ENCODE results near the gene NRARP.
"Not testable (repeated sequence)": the region's sequence is repeated elsewhere in the genome, so short reads cannot be mapped to it uniquely, and the experiment has no call there.

Gene NRARP

DNA sequence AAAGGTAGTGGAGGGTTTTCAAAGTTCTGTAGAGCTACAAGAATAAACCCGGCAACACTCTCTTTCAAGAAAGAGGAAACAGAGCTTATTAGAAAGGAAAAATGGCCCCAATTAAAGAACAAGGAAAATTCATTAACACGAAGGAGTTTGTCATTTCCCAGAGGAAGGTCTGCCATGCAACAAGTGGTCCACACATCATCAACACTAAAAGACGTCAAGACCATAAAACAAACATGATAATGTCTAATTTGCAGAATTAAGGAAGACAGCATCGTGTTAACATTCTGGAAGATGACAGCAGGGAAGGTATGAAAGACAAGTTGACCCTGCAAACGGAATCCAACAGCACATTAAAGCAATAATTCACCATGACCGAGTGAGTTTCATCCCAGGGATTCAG is 28.6 kb upstream of the NRARP start:
- TF ChIP-seq, protein P1, sequence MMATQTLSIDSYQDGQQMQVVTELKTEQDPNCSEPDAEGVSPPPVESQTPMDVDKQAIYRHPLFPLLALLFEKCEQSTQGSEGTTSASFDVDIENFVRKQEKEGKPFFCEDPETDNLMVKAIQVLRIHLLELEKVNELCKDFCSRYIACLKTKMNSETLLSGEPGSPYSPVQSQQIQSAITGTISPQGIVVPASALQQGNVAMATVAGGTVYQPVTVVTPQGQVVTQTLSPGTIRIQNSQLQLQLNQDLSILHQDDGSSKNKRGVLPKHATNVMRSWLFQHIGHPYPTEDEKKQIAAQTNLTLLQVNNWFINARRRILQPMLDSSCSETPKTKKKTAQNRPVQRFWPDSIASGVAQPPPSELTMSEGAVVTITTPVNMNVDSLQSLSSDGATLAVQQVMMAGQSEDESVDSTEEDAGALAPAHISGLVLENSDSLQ (IDR thresholded peaks at IDR 0.05): no peak
- TF ChIP-seq HDGF (IDR thresholded peaks at IDR 0.05; ENCODE audit: borderline replicate concordance) (no peak), FOXA1 (IDR thresholded peaks at IDR 0.05) (no peak), FOXM1 (IDR thresholded peaks at IDR 0.05; ENCODE audit: borderline replicate concordance) (no peak), TARDBP (IDR thresholded peaks at IDR 0.05) (no peak)
- DNase-seq (ENCODE audit: extremely low spot score): no peak
- ChIA-PET CTCF (no interaction called here), POLR2A (interaction anchor here (1.6 kb wide), 1 partner anchor 29 kb away, joined by 4 read pairs; the partner anchor contains the start of gene NRARP)

DNA sequence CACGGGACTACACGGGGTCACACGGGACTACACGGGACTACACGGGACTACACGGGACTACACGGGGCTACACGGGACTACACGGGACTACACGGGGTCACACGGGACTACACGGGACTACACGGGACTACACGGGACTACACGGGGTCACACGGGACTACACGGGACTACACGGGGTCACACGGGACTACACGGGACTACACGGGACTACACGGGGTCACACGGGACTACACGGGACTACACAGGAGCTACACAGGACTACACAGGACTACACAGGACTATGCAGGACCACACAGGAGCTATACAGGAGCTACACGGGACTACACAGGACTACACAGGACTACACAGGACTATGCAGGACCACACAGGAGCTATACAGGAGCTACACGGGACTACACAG is 27.5 kb upstream of the NRARP start:
- POLR2A ChIA-PET; DNase-seq (ENCODE audit: extremely low spot score); CTCF ChIA-PET: not testable (repeated sequence)

DNA sequence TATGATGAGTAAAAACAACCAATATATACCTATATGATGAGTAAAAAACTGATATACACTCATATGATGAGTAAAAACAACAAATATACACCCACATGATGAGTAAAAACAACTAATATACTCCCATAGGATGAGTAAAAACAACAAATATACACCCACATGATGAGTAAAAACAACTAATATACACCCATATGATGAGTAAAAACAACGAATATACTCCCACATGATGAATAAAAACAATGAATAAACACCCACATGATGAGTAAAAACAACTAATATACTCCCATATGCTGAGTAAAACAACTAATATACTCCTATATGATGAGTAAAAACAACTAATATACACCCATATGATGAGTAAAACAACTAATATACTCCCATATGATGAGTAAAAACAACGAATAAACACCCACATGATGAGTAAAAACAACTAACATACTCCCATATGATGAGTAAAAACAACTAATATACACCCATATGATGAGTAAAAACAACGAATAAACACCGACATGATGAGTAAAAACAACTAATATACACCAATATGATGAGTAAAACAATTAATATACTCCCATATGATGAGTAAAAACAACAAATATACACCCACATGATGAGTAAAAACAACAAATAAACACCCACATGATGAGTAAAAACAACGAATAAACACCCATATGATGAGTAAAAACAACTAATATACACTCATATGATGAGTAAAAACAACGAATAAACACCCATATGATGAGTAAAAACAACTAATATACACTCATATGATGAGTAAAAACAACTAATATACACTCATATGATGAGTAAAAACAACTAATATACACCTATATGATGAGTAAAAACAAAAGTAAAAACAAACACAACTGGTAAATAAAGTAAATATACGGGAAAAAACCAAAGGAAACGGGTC is 25.8 kb upstream of the NRARP start:
- CTCF ChIA-PET: interaction anchor here (0.7 kb wide), 2 partner anchors 15 to 163 kb away, joined by 5 read pairs; no protein-coding TSS in a partner anchor
- DNase-seq (ENCODE audit: extremely low spot score); POLR2A ChIA-PET: not testable (repeated sequence)

DNA sequence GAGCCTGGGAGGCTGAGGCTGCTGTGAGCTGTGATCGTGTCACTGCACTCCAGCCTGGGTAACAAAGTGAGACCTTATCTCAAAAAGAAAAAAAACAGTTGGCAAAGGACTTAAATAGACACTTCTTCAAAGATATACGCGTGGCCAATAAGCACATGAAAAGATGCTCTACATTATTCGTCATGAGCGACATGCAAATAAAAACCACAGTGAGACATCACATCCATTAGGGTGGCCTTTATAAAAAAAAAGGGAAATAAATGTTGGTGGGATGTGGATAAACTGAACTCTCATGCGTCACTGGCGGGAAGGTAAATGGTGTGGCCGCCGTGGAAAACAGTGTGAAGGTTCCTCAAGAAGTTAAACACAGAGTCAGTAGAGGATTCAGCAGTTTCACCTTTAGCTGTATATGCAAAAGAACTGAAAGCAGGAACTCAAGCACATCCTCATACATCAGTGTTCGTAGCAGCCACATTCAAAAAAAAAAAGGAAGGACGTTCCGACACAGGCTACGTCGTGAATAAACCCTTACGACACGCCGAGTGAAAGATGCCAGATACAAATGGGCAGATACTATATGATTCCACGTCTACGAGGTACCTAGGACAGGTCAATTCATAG is 24.5 kb upstream of the NRARP start:
- TF ChIP-seq BHLHE40 (IDR thresholded peaks at IDR 0.05; ENCODE audit: borderline replicate concordance) (no peak), CTBP1 (IDR thresholded peaks at IDR 0.05; ENCODE audit: borderline replicate concordance) (no peak), ZNF384 (IDR thresholded peaks at IDR 0.05) (no peak), FOXK2 (IDR thresholded peaks at IDR 0.05) (no peak), L3MBTL2 (conservative IDR thresholded peaks at IDR 0.05) (no peak)
- POLR2A ChIA-PET: no interaction called here
- DNase-seq (ENCODE audit: extremely low spot score): no peak
- CTCF ChIA-PET: no interaction called here

DNA sequence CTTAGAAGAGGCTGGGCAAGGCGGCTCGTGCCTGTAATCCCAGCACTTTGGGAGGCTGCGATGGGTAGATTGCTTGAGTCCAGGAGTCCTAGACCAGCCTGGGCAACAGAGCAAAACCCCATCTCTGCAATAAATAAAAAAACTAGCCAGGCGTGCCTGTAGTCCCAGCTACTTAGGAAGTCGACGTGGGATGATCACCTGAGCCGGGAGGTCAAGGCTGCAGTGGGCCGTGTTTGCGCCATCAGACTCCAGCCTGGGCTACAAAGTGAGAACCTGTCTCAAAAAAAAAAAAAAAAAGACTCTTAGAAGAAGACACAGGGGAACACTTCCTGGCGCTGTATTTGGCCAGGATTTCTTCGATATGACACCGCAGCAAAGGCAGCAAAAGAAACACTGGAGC is 23.7 kb upstream of the NRARP start:
- no peak for DNase-seq (ENCODE audit: extremely low spot score)
- ChIA-PET CTCF (no interaction called here), POLR2A (no interaction called here)
- TF ChIP-seq LEF1 (IDR thresholded peaks at IDR 0.05; ENCODE audit: borderline replicate concordance): no peak
- TF ChIP-seq NFRKB (IDR thresholded peaks at IDR 0.05): no peak
- no peak for TF ChIP-seq ZNF384 (IDR thresholded peaks at IDR 0.05)
- no peak for TF ChIP-seq SP1 (IDR thresholded peaks at IDR 0.05)
- no peak for TF ChIP-seq HDGF (IDR thresholded peaks at IDR 0.05; ENCODE audit: borderline replicate concordance)
- TF ChIP-seq FOXA1 (IDR thresholded peaks at IDR 0.05): no peak
- no peak for TF ChIP-seq CTBP1 (IDR thresholded peaks at IDR 0.05; ENCODE audit: borderline replicate concordance)
- no peak for TF ChIP-seq FOXM1 (IDR thresholded peaks at IDR 0.05; ENCODE audit: borderline replicate concordance)
- no peak for TF ChIP-seq SUZ12 (IDR thresholded peaks at IDR 0.05)
- TF ChIP-seq FOXK2 (IDR thresholded peaks at IDR 0.05): no peak
- TF ChIP-seq BHLHE40 (IDR thresholded peaks at IDR 0.05; ENCODE audit: borderline replicate concordance): no peak
- TF ChIP-seq, protein P1 (IDR thresholded peaks at IDR 0.05): no peak
- no peak for TF ChIP-seq L3MBTL2 (conservative IDR thresholded peaks at IDR 0.05)
- TF ChIP-seq TARDBP (IDR thresholded peaks at IDR 0.05): no peak
- TF ChIP-seq ARNT (IDR thresholded peaks at IDR 0.05): no peak
- TF ChIP-seq ELF4 (IDR thresholded peaks at IDR 0.05): no peak

DNA sequence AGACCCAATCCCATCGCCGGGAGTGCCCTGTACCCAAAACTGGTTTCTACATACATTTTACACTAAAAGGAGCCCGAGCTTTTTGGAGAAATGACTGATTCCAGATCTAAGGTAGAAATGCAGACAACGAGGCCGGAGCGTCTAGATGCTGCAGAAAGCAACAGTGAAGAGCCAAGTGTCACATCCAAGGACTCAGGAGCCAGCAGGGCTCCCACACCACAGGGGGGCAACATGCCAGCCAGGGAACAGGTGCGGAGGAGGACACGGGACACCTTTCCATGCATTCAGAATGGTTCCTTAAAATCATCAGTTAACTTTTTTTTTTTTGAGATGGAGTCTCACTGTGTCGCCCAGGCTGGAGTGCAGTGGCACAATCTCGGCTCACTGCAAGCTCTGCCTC is 23.1 kb upstream of the NRARP start:
- TF ChIP-seq ELF4 (IDR thresholded peaks at IDR 0.05) (no peak), TARDBP (IDR thresholded peaks at IDR 0.05) (no peak), ARNT (IDR thresholded peaks at IDR 0.05) (no peak), HDGF (IDR thresholded peaks at IDR 0.05; ENCODE audit: borderline replicate concordance) (no peak), SUZ12 (IDR thresholded peaks at IDR 0.05) (no peak), LEF1 (IDR thresholded peaks at IDR 0.05; ENCODE audit: borderline replicate concordance) (no peak), ZNF384 (IDR thresholded peaks at IDR 0.05) (no peak), FOXA1 (IDR thresholded peaks at IDR 0.05) (no peak), NFRKB (IDR thresholded peaks at IDR 0.05) (no peak), FOXK2 (IDR thresholded peaks at IDR 0.05) (no peak)
- TF ChIP-seq, protein P1 (IDR thresholded peaks at IDR 0.05): no peak
- POLR2A ChIA-PET: no interaction called here
- DNase-seq (ENCODE audit: extremely low spot score): no peak
- CTCF ChIA-PET: no interaction called here
